Measurements from ENCODE around the gene ZBED5. TPM values are rescaled to one million over a fixed set of nuclear protein-coding genes. Genes with fewer than 3 reads are reported as not detected.

The ZBED5 gene
- total and polyA plus RNA-seq, 12 donors: 19.4 to 63.3 (median 39.6) TPM

DNA sequence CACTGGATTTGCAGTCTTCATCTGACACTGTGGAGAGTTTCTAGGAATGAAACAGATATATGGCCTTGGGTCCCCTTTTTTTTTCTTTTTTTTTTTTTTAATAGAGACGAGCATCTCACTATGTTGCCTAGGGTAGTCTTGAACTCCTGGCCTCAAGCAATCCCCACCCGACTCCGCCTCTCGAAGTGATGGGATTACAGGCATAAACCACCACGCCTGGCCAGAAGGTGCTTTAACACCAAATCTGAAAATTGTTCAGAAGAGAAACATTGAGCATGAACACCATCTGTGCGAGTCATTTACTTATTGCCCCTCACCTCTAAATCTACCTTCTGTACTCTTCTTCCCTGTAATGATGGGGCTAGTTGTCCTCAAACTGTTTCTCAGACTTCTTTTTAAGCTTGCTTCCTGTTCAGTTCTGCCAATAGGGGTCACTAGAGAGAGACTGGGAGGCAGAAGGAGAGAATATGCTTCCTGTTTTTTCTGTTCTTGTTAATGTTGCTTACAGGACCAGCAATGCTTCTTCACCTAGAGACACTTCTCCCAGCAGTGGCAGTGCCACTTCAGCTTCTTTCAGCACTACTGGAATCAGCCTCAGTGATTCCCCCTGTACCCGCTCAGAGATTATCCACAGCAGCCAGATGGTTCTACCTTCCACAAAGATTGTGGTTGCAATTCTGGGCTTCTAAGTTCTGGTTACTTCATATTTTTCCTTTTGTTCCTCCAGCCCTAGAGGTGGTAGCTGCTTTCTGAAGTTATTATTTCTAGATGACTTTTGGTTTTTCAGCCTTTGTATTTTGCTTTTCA is 20.8 kb upstream of the ZBED5 start:
- peaks cover 0 to 11% (median under 1%) of the 10 kb centered on the region in 11 donors for H3K9me3 ChIP-seq
- peak overlapping the region in 3 of 10 donors; percentile 3 to 46 (median 20) for H3K27ac ChIP-seq
- intact Hi-C loops (cut with DNase I): no loop called here
- 94 to 97% methylated on average over 7 of the region's 7 CpGs for WGBS, 2 donors
- no peak overlapping the region for H3K4me3 ChIP-seq
- TF ChIP-seq, protein P1, sequence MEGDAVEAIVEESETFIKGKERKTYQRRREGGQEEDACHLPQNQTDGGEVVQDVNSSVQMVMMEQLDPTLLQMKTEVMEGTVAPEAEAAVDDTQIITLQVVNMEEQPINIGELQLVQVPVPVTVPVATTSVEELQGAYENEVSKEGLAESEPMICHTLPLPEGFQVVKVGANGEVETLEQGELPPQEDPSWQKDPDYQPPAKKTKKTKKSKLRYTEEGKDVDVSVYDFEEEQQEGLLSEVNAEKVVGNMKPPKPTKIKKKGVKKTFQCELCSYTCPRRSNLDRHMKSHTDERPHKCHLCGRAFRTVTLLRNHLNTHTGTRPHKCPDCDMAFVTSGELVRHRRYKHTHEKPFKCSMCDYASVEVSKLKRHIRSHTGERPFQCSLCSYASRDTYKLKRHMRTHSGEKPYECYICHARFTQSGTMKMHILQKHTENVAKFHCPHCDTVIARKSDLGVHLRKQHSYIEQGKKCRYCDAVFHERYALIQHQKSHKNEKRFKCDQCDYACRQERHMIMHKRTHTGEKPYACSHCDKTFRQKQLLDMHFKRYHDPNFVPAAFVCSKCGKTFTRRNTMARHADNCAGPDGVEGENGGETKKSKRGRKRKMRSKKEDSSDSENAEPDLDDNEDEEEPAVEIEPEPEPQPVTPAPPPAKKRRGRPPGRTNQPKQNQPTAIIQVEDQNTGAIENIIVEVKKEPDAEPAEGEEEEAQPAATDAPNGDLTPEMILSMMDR (IDR thresholded peaks at IDR 0.05): peak; percentile 13 to 83 (median 59)
- H3K27me3 ChIP-seq: no peaks in the 10 kb centered on the region
- peak in 5 of 8 donors; percentile 35 to 61 (median 49) for ATAC-seq
- H3K36me3 ChIP-seq: peaks cover 0 to 8% (median 0%) of the 10 kb centered on the region in 9 donors
- DNase-seq: peak in 1 of 2 donors; percentile 31
- H3K4me1 ChIP-seq: peaks cover 0 to 13% (median 4%) of the 10 kb centered on the region in 9 donors

DNA sequence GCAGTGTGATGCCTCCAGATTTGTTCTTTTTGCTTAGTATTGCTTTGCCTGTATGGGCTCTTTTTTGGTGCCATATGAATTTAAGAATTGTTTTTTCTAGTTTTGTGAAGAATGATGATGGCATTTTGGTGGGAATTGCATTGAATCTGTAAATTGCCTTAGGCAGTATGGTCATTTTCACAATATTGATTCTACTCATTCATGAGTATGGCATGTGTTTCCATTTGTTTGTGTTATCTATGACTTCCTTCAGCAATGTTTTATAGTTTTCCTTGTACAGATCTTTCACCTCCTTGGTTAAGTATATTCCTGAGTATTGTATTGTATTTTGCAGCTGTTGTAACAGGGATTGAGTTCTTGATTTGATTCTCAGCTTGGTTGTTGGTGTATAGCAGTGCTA is 18.3 kb upstream of the ZBED5 start:
- no peak for ATAC-seq
- H3K4me1 ChIP-seq: peaks cover 0 to 13% (median 4%) of the 10 kb centered on the region in 9 donors
- intact Hi-C loops (cut with DNase I): no loop called here
- peak overlapping the region in 1 of 10 donors; percentile 37 for H3K27ac ChIP-seq
- no peak for DNase-seq
- H3K9me3 ChIP-seq: peaks cover 0 to 36% (median 22%) of the 10 kb centered on the region in 11 donors
- TF ChIP-seq, protein P1 (IDR thresholded peaks at IDR 0.05): no peak
- H3K27me3 ChIP-seq: no peaks in the 10 kb centered on the region
- H3K4me3 ChIP-seq: no peak overlapping the region
- peaks cover 0 to 8% (median 0%) of the 10 kb centered on the region in 9 donors for H3K36me3 ChIP-seq

DNA sequence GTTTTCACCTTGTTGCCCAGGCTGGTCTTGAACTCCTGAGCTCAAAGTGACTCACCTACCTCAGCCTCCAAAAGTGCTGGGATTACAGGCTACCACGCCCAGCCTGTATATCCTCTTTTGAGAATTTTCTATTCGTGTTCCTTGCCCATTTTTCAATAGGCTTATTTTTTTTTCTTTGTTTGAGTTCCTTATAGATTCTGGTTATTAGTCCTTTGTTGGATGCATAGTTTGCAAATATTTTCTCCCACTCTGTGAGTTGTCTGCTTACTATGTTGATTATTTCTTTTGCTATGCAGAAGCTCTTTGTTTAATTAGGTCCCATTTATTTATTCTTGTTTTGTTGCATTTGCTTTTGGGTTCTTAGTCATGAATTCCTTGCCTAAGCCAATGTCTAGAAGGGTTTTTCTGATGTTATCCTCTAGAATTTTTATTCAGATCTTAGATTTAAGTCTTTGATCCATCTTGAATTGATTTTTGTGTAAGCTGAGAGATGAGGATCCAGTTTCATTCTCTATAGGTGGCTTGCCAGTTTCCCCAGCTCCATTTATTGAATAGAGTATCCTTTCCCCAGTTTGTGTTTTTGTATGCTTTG is 17.7 kb upstream of the ZBED5 start:
- WGBS, 2 donors: 92 to 94% methylated on average over 2 of the region's 2 CpGs
- no peak for DNase-seq
- Histone ChIP-seq H3K4me3 (no peak overlapping the region), H3K27me3 (no peaks in the 10 kb centered on the region), H3K4me1 (peaks cover 0 to 13% (median 5%) of the 10 kb centered on the region in 9 donors), H3K9me3 (peaks cover 0 to 39% (median 22%) of the 10 kb centered on the region in 11 donors), H3K27ac (peak overlapping the region in 1 of 10 donors; percentile 37), H3K36me3 (peaks cover 0 to 8% (median 0%) of the 10 kb centered on the region in 9 donors)
- TF ChIP-seq, protein P1 (IDR thresholded peaks at IDR 0.05): no peak
- ATAC-seq: no peak
- intact Hi-C loops (cut with DNase I): no loop called here

DNA sequence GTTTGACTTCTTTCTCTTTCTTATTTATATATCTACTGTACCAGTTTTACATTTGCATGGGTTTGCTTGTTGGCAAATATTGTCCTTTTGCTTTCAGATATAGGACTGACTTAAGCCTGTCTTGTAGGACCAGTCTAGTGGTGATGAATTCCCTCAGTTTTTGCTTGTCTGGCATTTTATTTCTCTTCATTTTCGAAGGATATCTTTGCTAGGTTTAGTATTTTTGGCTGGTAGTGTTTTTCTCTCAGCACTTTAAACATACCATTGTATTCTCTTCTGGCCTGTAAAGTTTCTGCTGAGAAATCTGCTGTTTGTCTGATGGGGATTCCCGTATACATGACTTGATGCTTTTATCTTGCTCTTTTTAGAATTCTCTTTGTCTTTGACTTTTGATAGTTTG is 14.2 kb upstream of the ZBED5 start:
- DNase-seq (no peak), ATAC-seq (no peak)
- WGBS, 2 donors: 96% methylated on average over 2 of the region's 2 CpGs

More for the DNA sequence above, 14.2 kb upstream of the ZBED5 start:
- Histone ChIP-seq H3K27ac (no peak overlapping the region), H3K36me3 (no peaks in the 10 kb centered on the region), H3K9me3 (peaks cover 0 to 39% (median 22%) of the 10 kb centered on the region in 11 donors), H3K27me3 (no peaks in the 10 kb centered on the region), H3K4me1 (peaks cover 0 to 22% (median 9%) of the 10 kb centered on the region in 9 donors), H3K4me3 (no peak overlapping the region)
- intact Hi-C loops (cut with DNase I): no loop called here
- TF ChIP-seq, protein P1 (IDR thresholded peaks at IDR 0.05): no peak
